Measurements from ENCODE around the gene PDZRN4. TPM values are rescaled to one million over a fixed set of nuclear protein-coding genes. Genes with fewer than 3 reads are reported as not detected.

PDZRN4 gene
- total RNA-seq, 4 donors from 2014 or later, result 0.54 to 2.9 (median 1.1) TPM

- no peaks in the 10 kb centered on the region for H3K9me3 ChIP-seq
- H3K27me3 ChIP-seq, result no peaks in the 10 kb centered on the region
- H3K27ac ChIP-seq, result no peak overlapping the region
- peaks cover 3 to 10% of the 10 kb centered on the region in 2 donors for H3K4me1 ChIP-seq
- 62 to 73% methylated on average over 3 of the region's 3 CpGs for WGBS, 2 donors
- H3K4me3 ChIP-seq (replicated peaks in 1 of 3), result no peak overlapping the region
- intact Hi-C loops (cut with DNase I), result no loop called here
- peak; percentile 49 to 65 for DNase-seq
- H3K36me3 ChIP-seq, result no peaks in the 10 kb centered on the region
- peak in 1 of 6 experiments; percentile 5 for TF ChIP-seq CTCF (IDR thresholded peaks at IDR 0.05)
- TF ChIP-seq POLR2A (IDR thresholded peaks at IDR 0.05), result no peak
Measured at GRCh38 chr12:41223600-41223999, 35.5 kb downstream of the PDZRN4 start.

- H3K36me3 ChIP-seq, result no peaks in the 10 kb centered on the region
- H3K4me1 ChIP-seq, result peaks cover 3 to 10% of the 10 kb centered on the region in 2 donors
- 69 to 73% methylated on average over 1 of the region's 1 CpG for WGBS, 2 donors
- no peaks in the 10 kb centered on the region for H3K9me3 ChIP-seq
- DNase-seq, result no peak
- intact Hi-C loops (cut with DNase I), result no loop called here
- no peaks in the 10 kb centered on the region for H3K27me3 ChIP-seq
- H3K4me3 ChIP-seq (replicated peaks in 1 of 3), result no peak overlapping the region
- H3K27ac ChIP-seq, result no peak overlapping the region
- no peak for TF ChIP-seq POLR2A (IDR thresholded peaks at IDR 0.05)
- TF ChIP-seq CTCF (IDR thresholded peaks at IDR 0.05), result no peak
Measured at GRCh38 chr12:41224066-41224465, 35.9 kb downstream of the PDZRN4 start.

- H3K4me1 ChIP-seq, result peaks cover 3 to 10% of the 10 kb centered on the region in 2 donors
- 88 to 94% methylated on average over 1 of the region's 1 CpG for WGBS, 2 donors
- H3K4me3 ChIP-seq (replicated peaks in 1 of 3), result no peak overlapping the region
- DNase-seq, result no peak
- H3K9me3 ChIP-seq, result no peaks in the 10 kb centered on the region
- TF ChIP-seq CTCF (IDR thresholded peaks at IDR 0.05) (no peak), POLR2A (IDR thresholded peaks at IDR 0.05) (no peak)
- H3K27me3 ChIP-seq, result no peaks in the 10 kb centered on the region
- H3K36me3 ChIP-seq, result no peaks in the 10 kb centered on the region
- no peak overlapping the region for H3K27ac ChIP-seq
- intact Hi-C loops (cut with DNase I), result no loop called here
Measured at GRCh38 chr12:41225179-41225578, 37.1 kb downstream of the PDZRN4 start.

- Histone ChIP-seq H3K9me3 (no peaks in the 10 kb centered on the region), H3K4me3 (replicated peaks in 1 of 3) (no peak overlapping the region), H3K4me1 (no peaks in the 10 kb centered on the region), H3K27ac (no peak overlapping the region), H3K27me3 (no peaks in the 10 kb centered on the region), H3K36me3 (no peaks in the 10 kb centered on the region)
- 69 to 81% methylated on average over 3 of the region's 3 CpGs for WGBS, 2 donors
- DNase-seq, result no peak
- TF ChIP-seq POLR2A (IDR thresholded peaks at IDR 0.05), result no peak
- TF ChIP-seq CTCF (IDR thresholded peaks at IDR 0.05), result no peak
- intact Hi-C loops (cut with DNase I), result no loop called here
Measured at GRCh38 chr12:41228066-41228820, 40.1 kb downstream of the PDZRN4 start.

- no peak for TF ChIP-seq POLR2A (IDR thresholded peaks at IDR 0.05)
- TF ChIP-seq CTCF (IDR thresholded peaks at IDR 0.05), result no peak
- H3K27ac ChIP-seq, result no peak overlapping the region
- WGBS, 2 donors, result 89 to 90% methylated on average over 1 of the region's 1 CpG
- H3K9me3 ChIP-seq, result no peaks in the 10 kb centered on the region
- no peak overlapping the region for H3K4me3 ChIP-seq (replicated peaks in 1 of 3)
- intact Hi-C loops (cut with DNase I), result no loop called here
- no peak for DNase-seq
- no peaks in the 10 kb centered on the region for H3K4me1 ChIP-seq
- H3K36me3 ChIP-seq, result no peaks in the 10 kb centered on the region
- no peaks in the 10 kb centered on the region for H3K27me3 ChIP-seq
Measured at GRCh38 chr12:41230756-41231155, 42.6 kb downstream of the PDZRN4 start.

Measured in thyroid gland (tissue), 4 donors.